SJCRH30 (cell line): Measurements from ENCODE around the gene SFTA2. TPM values are rescaled to one million over a fixed set of nuclear protein-coding genes. Genes with fewer than 3 reads are reported as not detected.
"Not testable (repeated sequence)": the region's sequence is repeated elsewhere in the genome, so short reads cannot be mapped to it uniquely, and the experiment has no call there.

Experiments
- DNase-seq, 2 experiments: peaks; one replicate each; pipeline ENCODE4 v3.0.0-alpha.2; 2015 to 2020
- H3K27ac ChIP-seq: fragments of 250-450 bp; sonication (Bioruptor Pico); 2 replicates; pipeline ENCODE4 v1.5.1; 2020; ENCODE audit warnings: mild to moderate bottlenecking, moderate library complexity
- H3K27me3 ChIP-seq: fragments of 250-450 bp; sonication (Bioruptor Pico); 2 replicates; pipeline ENCODE4 v1.5.1; 2020; ENCODE audit warnings: mild to moderate bottlenecking, moderate library complexity
- H3K36me3 ChIP-seq: fragments of 250-450 bp; sonication (Bioruptor Pico); 2 replicates; pipeline ENCODE4 v1.5.1; 2020; ENCODE audit warnings: mild to moderate bottlenecking, moderate library complexity
- H3K4me1 ChIP-seq: fragments of 250-450 bp; sonication (Bioruptor Pico); 2 replicates; pipeline ENCODE4 v1.5.1; 2020; ENCODE audit warnings: mild to moderate bottlenecking, moderate library complexity
- H3K4me3 ChIP-seq: fragments of 250-450 bp; sonication (Bioruptor Pico); 2 replicates; pipeline ENCODE4 v1.5.1; 2020; ENCODE audit warnings: mild to moderate bottlenecking, moderate library complexity
- H3K9me3 ChIP-seq: fragments of 250-450 bp; sonication (Bioruptor Pico); replicated peaks from 2 replicates; pipeline ENCODE4 v1.5.1; 2020; ENCODE audit warnings: mild to moderate bottlenecking, moderate library complexity
- total RNA-seq: library from RNA; depleted of rRNA; stranded (reverse); fragments of >200 nt; shearing (Covaris generic); gene quantifications from 2 replicates; pipeline ENCODE4 v1.2.3, GENCODE V29; 2014

SFTA2 gene
- total RNA-seq, 1 experiment from 2014 or later = not detected

DNA sequence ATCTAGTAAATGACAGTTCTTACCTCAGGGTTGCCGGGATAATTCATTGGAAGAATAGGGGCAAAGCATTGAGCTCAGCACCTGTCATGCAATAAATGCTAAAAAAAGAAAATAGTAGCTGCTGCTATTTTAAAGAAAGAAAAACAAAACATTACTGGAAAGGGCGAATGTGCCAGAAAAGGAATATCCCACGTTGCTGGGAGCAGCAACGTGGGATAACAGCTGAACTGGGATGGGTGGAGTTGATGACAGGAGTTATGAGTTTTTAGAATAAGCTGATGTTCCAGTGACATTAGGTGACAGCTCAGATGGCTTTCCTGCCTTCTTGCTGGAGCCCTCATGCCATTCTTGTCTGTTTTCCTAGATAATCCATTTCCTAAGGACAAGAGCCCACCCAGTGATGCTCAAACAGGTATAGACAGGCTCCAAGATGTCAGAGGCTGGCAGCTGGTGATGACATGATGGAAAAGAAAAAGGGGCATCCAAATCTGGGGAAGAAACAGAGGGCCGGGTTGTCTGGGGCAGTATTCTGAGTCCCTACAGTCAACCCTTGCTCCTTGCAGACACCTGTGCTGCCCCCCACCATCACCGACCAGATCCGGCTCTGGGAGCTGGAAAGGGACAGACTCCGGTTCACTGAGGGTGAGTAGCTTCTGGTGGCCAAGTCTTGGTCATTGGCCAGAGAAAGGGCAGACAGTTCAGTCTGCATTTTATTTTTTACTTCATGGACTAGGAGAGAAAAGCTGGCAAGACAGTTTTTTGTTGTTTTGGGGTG is 19.0 kb downstream of the SFTA2 start:
- no peak for DNase-seq
- H3K36me3 ChIP-seq = peaks cover 3% of the 10 kb centered on the region

DNA sequence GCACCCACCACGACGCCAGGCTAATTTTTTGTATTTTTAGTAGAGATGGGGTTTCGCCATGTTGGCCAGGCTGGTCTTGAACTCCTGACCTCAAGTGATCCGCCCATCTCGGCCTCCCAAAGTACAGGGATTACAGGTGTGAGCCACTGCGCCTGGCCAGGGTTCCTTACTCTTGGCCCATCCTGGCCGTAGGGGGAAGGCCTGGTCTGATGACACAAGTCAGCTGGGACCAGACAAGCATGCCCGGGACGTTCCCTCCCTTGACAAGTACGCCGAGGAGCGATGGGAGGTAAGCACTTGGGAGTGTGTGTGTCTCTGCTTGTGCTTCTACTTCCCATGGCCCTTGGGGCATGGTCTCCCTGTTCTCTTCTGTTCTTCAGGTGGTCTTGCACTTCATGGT is 21.5 kb downstream of the SFTA2 start:
- H3K4me1 ChIP-seq, H3K27ac ChIP-seq, H3K9me3 ChIP-seq, H3K27me3 ChIP-seq, H3K4me3 ChIP-seq, DNase-seq, H3K36me3 ChIP-seq: not testable (repeated sequence)

More for the DNA sequence above, 19.0 kb downstream of the SFTA2 start:
- no peaks in the 10 kb centered on the region for H3K9me3 ChIP-seq
- H3K27ac ChIP-seq = no peak overlapping the region
- no peaks in the 10 kb centered on the region for H3K27me3 ChIP-seq
- no peak overlapping the region for H3K4me3 ChIP-seq
- H3K4me1 ChIP-seq = peaks cover 7% of the 10 kb centered on the region

DNA sequence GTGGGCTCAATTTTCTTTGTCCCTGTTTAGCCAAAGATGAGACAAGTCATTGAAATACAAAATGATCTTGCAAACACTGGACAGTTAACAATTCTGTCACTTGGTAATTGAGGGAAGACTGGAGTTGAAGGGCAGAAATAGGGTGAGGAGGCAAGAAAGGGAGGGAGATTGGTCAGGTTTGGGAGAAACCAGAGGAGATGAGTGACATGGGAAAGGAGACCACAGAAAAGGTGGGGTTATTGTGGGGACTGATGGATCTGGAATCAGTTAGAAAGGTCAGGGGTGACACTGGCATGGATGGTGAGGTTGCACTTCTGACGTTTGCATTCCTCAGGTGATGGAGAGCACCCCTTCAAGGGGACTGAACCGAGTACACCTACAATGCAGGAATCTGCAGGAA is 23.3 kb downstream of the SFTA2 start:
- H3K9me3 ChIP-seq = no peaks in the 10 kb centered on the region
- H3K4me3 ChIP-seq = peak overlapping the region; percentile 81
- H3K36me3 ChIP-seq = no peaks in the 10 kb centered on the region; the same call in none of the 2 replicates
- no peaks in the 10 kb centered on the region for H3K27me3 ChIP-seq
- no peak for DNase-seq
- H3K27ac ChIP-seq = no peak overlapping the region
- no peaks in the 10 kb centered on the region for H3K4me1 ChIP-seq

DNA sequence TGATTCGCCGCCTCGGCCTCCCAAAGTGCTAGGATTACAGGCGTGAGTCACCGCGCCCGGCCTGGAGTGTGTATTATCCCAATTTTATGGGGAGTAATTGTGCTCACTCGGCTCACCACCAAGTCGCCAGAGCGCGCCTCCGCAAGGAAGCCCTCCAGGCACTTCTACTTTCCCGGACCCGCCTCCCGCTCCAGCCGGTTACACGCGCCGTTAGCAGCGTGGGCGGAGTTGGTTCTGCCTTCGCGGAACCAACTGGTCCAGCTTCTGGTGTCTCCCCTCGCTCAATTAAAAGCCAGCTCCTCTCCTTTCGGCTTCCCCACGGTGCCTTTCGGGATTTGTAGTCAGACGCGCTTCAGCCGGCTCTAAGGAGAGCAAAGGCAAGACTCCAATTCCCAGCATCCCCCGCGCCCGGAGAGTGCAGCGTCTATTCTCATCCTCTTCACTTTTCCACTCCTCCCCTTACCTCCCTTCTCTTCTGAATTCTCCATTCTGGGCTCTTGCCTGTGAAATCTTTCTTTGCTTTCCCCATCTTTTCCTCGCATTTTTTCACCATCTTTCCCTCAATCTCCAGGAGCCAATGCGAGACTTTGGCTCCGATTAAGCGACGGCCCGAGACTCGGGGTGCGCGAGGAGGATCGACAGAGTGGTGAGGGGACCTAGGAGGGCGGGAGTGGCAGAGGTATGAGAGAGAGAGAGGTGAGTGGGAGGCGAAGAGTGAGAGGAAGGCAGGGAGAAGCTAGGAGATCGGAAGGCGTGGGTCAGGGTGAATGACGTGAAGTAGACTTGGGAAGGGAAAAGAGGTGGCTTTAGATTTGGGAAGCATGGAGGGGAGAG is 24.0 kb downstream of the SFTA2 start, which contains the start of gene GTF2H4:
TSS of gene GTF2H4 (plus strand) at position 450 of the 834 bp plus-strand sequence.
- DNase-seq = peak; percentile 97 to 99
- no peaks in the 10 kb centered on the region for H3K9me3 ChIP-seq
- peak within 1 kb of the TSS; percentile 81 for H3K4me3 ChIP-seq
- peak within 1 kb of the TSS; percentile 28; the same call in 1 of the 2 replicates for H3K27ac ChIP-seq
- no peaks in the 10 kb centered on the region for H3K27me3 ChIP-seq
- H3K4me1 ChIP-seq = no peaks in the 10 kb centered on the region
- H3K36me3 ChIP-seq = no peaks in the 10 kb centered on the region; the same call in none of the 2 replicates

DNA sequence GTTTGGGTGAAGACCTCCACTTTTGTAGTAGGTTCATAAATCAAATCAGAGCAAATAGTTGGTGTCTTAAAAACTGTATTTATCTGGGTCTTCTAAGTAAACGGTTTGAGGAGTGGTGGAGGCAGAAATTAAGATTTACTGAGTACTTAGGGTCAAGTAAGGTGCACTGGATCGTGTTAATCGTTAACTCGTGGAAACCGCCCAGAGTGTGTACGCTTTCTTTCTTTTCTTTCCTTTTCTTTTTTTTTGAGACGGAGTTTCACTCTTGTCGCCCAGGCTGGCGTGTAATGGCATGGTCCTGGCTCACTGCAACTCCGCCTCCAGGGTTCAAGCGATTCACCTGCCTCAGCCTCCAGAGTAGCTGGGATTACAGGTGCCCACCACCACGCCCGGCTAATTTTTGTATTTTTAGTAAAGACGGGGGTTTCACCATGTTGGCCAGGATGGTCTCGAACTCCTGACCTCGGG is 24.6 kb downstream of the SFTA2 start:
- peak overlapping the region; percentile 81 for H3K4me3 ChIP-seq
- H3K27me3 ChIP-seq, H3K4me1 ChIP-seq, H3K27ac ChIP-seq, H3K9me3 ChIP-seq, DNase-seq, H3K36me3 ChIP-seq: not testable (repeated sequence)

DNA sequence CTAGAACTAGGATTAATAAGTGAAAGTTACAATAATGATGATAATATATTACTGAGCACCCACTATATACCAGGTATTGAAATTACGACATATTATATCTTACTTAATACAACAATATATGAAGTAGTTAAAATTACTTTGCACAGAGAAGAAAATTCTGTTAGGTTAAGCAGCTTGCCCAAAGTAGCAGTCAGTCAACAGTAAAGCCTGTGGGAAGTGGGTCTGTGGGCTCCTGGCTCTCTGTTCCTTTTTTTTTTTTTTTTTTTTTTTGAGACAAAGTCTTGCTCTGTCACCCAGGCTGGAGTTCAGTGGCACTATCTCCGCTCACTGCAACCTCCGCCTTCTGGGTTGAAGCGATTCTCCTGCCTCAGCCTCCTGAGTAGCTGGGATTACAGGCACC is 28.7 kb downstream of the SFTA2 start:
- no peaks in the 10 kb centered on the region for H3K4me1 ChIP-seq
- H3K27me3 ChIP-seq = no peaks in the 10 kb centered on the region
- no peak overlapping the region for H3K27ac ChIP-seq
- no peaks in the 10 kb centered on the region for H3K9me3 ChIP-seq
- no peak for DNase-seq
- H3K36me3 ChIP-seq = peaks cover 15% of the 10 kb centered on the region
- no peak overlapping the region for H3K4me3 ChIP-seq

DNA sequence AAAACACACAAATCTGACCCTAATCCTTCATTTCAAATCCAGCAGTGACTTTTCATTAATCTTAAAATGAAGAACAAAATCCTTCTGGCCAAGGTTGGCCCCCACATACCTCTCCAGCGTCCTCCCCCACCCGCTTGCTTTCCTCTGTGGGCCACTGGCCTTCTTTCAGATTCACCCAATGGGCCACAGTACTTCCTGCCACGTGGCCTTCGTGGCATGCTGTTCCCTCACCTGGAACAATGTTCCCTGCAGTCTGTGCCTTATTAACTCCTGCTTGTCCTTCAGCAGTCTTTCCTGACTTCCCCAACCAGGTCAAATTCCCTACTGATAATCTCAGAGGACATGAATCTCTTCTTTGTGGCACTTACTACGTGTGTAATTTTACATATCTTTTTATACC is 29.3 kb downstream of the SFTA2 start:
- Histone ChIP-seq H3K27me3 (no peaks in the 10 kb centered on the region), H3K4me1 (no peaks in the 10 kb centered on the region), H3K9me3 (no peaks in the 10 kb centered on the region), H3K36me3 (peaks cover 20% of the 10 kb centered on the region), H3K27ac (no peak overlapping the region), H3K4me3 (no peak overlapping the region)
- no peak for DNase-seq

DNA sequence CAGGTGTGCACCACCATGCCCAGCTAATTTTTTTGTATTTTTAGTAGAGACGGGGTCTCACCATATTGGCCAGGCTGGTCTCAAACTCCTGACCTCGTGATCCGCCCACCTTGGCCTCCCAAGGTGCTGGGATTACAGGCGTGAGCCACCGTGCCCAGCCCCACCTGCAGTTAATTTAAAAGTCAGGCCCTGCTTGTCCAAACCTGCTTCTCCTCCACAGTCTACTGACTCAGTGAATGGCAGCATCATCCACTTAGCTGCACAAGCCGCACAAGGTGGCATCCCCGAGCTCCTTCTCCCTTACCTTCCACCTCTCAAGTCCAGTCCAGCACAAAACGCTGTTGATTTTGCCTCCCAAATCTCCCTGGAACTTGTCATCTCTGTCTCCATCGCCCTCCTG is 29.8 kb downstream of the SFTA2 start:
- not testable (repeated sequence) for H3K27ac ChIP-seq, DNase-seq, H3K27me3 ChIP-seq, H3K9me3 ChIP-seq, H3K4me3 ChIP-seq, H3K4me1 ChIP-seq
- H3K36me3 ChIP-seq = peaks cover 25% of the 10 kb centered on the region

DNA sequence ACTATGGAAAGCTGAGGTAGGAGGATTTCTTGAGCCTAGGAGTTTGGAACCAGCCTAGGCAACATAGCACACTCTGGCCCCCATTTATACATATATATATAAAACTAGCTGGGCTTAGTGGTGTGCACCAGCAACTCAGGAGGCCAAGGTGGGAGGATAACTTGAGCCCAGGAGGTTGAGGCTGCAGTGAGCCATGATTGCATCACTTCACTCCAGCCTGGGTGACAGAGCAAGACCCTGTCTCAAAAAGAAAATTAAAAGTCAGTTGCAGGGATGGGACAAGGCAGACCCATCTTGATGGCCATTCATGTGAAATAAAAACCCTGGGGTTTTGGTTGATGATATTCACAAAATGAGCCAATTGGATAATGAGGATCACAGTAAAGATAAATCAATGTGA is 30.5 kb downstream of the SFTA2 start:
- no peak for DNase-seq
- Histone ChIP-seq H3K27ac (no peak overlapping the region), H3K4me3 (no peak overlapping the region), H3K27me3 (no peaks in the 10 kb centered on the region), H3K9me3 (no peaks in the 10 kb centered on the region), H3K4me1 (no peaks in the 10 kb centered on the region), H3K36me3 (peaks cover 30% of the 10 kb centered on the region)

DNA sequence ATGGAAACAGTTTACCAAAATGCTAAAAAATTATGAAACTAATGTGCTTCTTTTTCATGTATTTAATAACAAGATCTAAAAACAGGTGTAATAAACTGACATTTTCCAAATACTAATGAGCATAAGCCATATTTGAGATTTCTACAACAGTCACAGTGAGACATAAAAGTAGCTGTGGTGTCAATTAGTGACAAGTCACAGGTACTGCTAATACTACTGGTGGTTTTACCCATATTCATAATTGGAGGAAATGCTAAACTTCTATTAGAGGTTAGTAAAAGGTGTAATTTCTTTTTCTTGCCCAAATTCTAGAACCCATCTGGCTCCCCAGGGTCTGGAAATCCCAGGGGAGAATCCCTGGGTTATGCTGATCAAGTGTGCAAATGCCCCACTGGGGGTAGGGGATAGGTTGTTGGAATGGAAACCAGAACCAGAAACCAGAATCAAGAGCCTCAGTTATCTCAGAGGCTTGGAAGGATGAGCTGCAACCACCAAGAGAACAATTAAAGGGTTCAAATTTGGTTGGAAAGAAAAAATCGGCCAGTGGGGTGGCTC is 31.0 kb downstream of the SFTA2 start:
- DNase-seq = no peak
- Histone ChIP-seq H3K4me1 (no peaks in the 10 kb centered on the region), H3K9me3 (no peaks in the 10 kb centered on the region), H3K27ac (no peak overlapping the region), H3K27me3 (no peaks in the 10 kb centered on the region), H3K36me3 (peaks cover 34% of the 10 kb centered on the region), H3K4me3 (no peak overlapping the region)

DNA sequence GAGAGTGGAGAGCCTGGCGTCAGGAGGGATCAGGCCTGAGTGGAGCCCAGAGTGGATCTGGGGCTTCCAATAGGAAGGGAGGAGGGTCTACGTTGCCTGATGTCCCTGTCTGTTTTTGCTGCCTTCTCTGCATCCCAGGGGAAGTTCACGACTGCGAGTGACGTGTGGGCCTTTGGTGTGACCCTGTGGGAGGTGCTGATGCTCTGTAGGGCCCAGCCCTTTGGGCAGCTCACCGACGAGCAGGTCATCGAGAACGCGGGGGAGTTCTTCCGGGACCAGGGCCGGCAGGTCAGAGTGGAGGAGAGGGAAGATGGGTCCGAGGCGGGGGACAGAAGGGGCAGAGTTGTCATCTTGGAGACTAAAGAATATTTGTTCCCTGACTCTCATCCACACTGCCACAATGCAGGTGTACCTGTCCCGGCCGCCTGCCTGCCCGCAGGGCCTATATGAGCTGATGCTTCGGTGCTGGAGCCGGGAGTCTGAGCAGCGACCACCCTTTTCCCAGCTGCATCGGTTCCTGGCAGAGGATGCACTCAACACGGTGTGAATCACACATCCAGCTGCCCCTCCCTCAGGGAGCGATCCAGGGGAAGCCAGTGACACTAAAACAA is 33.1 kb downstream of the SFTA2 start:
- no peak for DNase-seq
- H3K9me3 ChIP-seq = no peaks in the 10 kb centered on the region
- H3K36me3 ChIP-seq = peaks cover 48% of the 10 kb centered on the region
- H3K27ac ChIP-seq = no peak overlapping the region
- H3K4me1 ChIP-seq = no peaks in the 10 kb centered on the region
- H3K27me3 ChIP-seq = no peaks in the 10 kb centered on the region
- H3K4me3 ChIP-seq = no peak overlapping the region

DNA sequence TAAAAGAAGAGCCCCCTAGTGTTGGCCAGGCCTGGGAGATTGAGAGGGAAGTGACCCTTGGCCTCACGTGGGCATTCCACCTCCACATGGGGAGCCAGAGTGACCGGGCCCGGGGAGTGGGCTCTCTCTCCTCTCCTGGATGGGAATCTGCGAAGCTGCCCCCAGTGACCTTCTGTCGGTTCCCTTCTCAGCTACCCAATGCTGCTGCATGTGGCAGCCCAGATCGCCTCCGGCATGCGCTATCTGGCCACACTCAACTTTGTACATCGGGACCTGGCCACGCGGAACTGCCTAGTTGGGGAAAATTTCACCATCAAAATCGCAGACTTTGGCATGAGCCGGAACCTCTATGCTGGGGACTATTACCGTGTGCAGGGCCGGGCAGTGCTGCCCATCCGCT is 34.1 kb downstream of the SFTA2 start:
- Histone ChIP-seq H3K36me3 (peaks cover 53% of the 10 kb centered on the region), H3K4me3 (no peak overlapping the region), H3K27ac (no peak overlapping the region), H3K4me1 (no peaks in the 10 kb centered on the region), H3K27me3 (no peaks in the 10 kb centered on the region), H3K9me3 (no peaks in the 10 kb centered on the region)
- DNase-seq = no peak

DNA sequence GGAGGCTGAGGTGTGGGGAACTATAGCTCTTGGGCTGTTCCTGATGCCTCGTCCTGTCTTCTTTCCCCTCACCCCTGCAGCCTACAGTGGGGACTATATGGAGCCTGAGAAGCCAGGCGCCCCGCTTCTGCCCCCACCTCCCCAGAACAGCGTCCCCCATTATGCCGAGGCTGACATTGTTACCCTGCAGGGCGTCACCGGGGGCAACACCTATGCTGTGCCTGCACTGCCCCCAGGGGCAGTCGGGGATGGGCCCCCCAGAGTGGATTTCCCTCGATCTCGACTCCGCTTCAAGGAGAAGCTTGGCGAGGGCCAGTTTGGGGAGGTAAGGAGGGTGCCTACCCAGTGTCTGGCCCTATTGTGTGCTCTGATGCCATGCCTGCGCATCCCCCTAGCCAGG is 35.4 kb downstream of the SFTA2 start:
- no peak overlapping the region for H3K4me3 ChIP-seq
- H3K36me3 ChIP-seq = peaks cover 65% of the 10 kb centered on the region
- H3K27me3 ChIP-seq = no peaks in the 10 kb centered on the region

DNA sequence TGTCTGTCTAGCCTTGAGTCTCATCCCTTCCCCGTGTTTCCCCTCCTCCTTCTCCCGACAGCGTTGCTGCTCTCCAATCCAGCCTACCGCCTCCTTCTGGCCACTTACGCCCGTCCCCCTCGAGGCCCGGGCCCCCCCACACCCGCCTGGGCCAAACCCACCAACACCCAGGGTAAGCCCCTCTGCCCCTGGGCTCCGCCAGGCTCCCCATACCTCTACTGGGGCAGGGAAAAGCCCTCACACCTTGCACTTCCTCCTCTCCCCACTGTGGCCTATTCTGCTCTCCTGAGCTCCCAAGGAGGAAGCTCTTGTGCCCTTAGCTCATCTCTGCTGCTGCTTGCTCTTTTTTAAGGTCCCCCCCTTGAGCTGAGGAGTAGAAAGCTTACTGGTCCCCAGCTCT is 36.6 kb downstream of the SFTA2 start:
- Histone ChIP-seq H3K27me3 (no peaks in the 10 kb centered on the region), H3K4me3 (no peak overlapping the region), H3K9me3 (no peaks in the 10 kb centered on the region), H3K27ac (no peak overlapping the region), H3K36me3 (peaks cover 76% of the 10 kb centered on the region), H3K4me1 (peaks cover 7% of the 10 kb centered on the region)
- DNase-seq = no peak

More for the DNA sequence above, 35.4 kb downstream of the SFTA2 start:
- no peaks in the 10 kb centered on the region for H3K9me3 ChIP-seq
- H3K27ac ChIP-seq = no peak overlapping the region
- no peaks in the 10 kb centered on the region for H3K4me1 ChIP-seq
- DNase-seq = no peak

DNA sequence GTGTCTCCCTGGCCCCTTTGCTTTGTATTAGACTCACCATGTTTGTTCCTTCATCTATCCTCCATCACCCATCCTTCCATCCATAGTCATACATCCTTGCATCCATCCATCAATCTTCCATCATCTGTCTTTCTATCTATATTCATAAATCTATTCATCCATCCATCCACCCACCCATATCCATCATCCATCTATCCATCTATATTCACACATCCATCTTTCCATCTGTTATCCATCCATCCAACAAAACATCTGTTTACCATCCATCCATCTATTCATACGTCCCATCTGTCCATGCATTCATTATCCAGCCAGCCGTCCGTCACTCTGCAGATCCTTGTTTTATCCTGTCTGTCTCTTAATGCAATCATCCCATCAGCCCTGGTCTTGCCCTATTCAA is 37.0 kb downstream of the SFTA2 start:
- Histone ChIP-seq H3K27ac (no peak overlapping the region), H3K27me3 (no peaks in the 10 kb centered on the region), H3K4me1 (peaks cover 11% of the 10 kb centered on the region), H3K4me3 (no peak overlapping the region), H3K36me3 (peaks cover 75% of the 10 kb centered on the region), H3K9me3 (no peaks in the 10 kb centered on the region)
- DNase-seq = no peak
